Ovary (tissue), 3 donors: ENCODE measurements around the gene IKBIP.

Source experiments
- CTCF ChIP-seq, 3 donors: fragments of 450-650 bp in 2 of 3; fragments of 200-600 bp in 1 of 3; IDR thresholded peaks; one replicate each; pipeline versions ENCODE4 v1.5.1 to v1.8.0; 2016 to 2022; ENCODE audit warnings: antibody characterized with exemption in 3 of 3, mild to moderate bottlenecking in 1 of 3
- POLR2A ChIP-seq: fragments of 450-650 bp; IDR thresholded peaks from one replicate; pipeline ENCODE4 v1.6.1; 2017; ENCODE audit warnings: antibody characterized with exemption, mild to moderate bottlenecking, moderate library complexity
- donor health status: DM: no; HTN: no; CAD: no.

DNA sequence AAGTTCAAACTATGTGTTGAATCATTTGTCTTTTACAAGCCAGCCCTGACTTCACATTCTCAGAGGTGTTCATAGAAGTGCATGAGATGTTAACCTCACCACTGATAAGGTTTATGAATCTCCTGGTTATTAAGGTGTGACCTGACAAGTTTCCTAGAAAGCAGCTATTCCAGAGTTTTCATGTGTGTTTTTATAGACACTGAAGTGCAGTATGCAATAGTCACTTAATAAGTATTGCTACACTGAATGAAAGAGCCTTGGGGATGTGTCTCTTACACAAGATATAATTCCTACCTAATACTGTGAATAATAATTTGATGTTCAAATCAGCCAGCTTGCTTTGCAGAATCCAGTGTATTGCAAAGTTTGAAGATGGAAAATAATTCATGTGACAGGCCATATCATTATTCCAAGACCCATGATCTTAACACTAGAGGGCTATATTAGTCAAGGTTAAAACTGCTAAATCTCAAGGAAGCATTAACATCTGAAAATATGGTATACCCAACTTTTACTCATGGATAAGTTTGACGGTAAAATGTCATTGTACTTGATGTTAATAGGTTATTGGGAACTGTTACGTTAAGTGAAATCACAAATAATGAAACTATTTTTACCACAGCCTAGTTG is 38.1 kb downstream of the IKBIP start:
- TF ChIP-seq CTCF (IDR thresholded peaks at IDR 0.05) (no peak), POLR2A (no peak)
